NT2/D1 (cell line): ENCODE measurements around the gene SEL1L.

Source experiments
- SUZ12 ChIP-seq: IDR thresholded peaks from 2 replicates; pipeline ENCODE4 v1.6.1; 2011; ENCODE audit not compliant: insufficient read length, insufficient read depth; ENCODE audit errors: extremely low read depth
- YY1 ChIP-seq: IDR thresholded peaks from 2 replicates; pipeline ENCODE4 v1.6.1; 2011; ENCODE audit not compliant: insufficient read length, insufficient read depth
- ZNF274 ChIP-seq: IDR thresholded peaks from 2 replicates; pipeline ENCODE4 v1.6.1; 2011; ENCODE audit warnings: mild to moderate bottlenecking, low read depth, low read length

DNA sequence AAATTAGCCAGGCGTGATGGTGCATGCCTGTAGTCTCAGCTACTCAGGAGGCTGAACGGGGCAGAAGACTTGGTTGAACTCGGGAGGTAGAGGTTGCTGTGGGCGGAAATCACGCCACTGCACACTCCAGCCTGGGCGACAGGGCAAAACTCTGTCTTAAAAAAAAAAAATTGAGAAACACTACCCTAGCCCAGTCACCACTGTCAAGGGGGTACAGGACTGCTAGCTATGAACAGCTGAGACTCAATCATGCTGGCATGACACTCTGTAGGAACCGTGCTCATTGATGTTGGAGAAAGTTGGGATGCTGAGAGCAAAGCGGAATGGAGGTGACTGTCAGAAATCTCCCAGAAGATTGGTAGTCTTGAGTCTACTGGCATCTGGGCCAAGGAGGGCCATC lies 75.3 kb downstream of the SEL1L start:
- TF ChIP-seq YY1: no peak
- no peak for TF ChIP-seq SUZ12
- TF ChIP-seq ZNF274: no peak
